HG02943 (cell line): ENCODE results near the gene TRMO.

Source experiments
- ATAC-seq: cut with Tn5 transposase; IDR thresholded peaks from one replicate; pipeline ENCODE4 v1.9.1; 2021; ENCODE audit warnings: mild to moderate bottlenecking, low read depth, moderate library complexity; ENCODE audit not compliant: unreplicated experiment

TRMO gene

GRCh38 chr9:97866300-97866699 is 56.0 kb downstream of the TRMO start:
- no peak for ATAC-seq

- ATAC-seq, result no peak
These were observed 57.9 kb downstream of the TRMO start for GRCh38 chr9:97864396-97864795.

- no peak for ATAC-seq
These were observed 59.0 kb downstream of the TRMO start for GRCh38 chr9:97863314-97863713.

GRCh38 chr9:97861148-97861475 is 61.2 kb downstream of the TRMO start:
- no peak for ATAC-seq

GRCh38 chr9:97860451-97861147 is 61.7 kb downstream of the TRMO start:
- no peak for ATAC-seq

- no peak for ATAC-seq
These were observed 63.0 kb downstream of the TRMO start for GRCh38 chr9:97859346-97859745.

- ATAC-seq, result no peak
These were observed 63.5 kb downstream of the TRMO start for GRCh38 chr9:97858826-97859225.

GRCh38 chr9:97858393-97858713 is 63.9 kb downstream of the TRMO start:
- no peak for ATAC-seq

- ATAC-seq, result no peak
These were observed 64.5 kb downstream of the TRMO start for GRCh38 chr9:97857606-97858392.

- ATAC-seq, result no peak
These were observed 65.3 kb downstream of the TRMO start for GRCh38 chr9:97856857-97857605.

- no peak for ATAC-seq
These were observed 66.4 kb downstream of the TRMO start for GRCh38 chr9:97855899-97856298.

GRCh38 chr9:97855486-97855875 is 66.8 kb downstream of the TRMO start:
- ATAC-seq, result no peak

GRCh38 chr9:97854696-97855485 is 67.4 kb downstream of the TRMO start:
- ATAC-seq, result no peak
